Activated CD4-positive, alpha-beta T cell treated with anti-CD3 and anti-CD28 coated beads for 1 hour (primary cell): ENCODE results near the gene SFTPB.
"Not testable (repeated sequence)": the region's sequence is repeated elsewhere in the genome, so short reads cannot be mapped to it uniquely, and the experiment has no call there.

Experiments used
- DNase-seq: peaks from one replicate; pipeline ENCODE4 v3.0.0-alpha.2; 2020

The SFTPB gene

DNA sequence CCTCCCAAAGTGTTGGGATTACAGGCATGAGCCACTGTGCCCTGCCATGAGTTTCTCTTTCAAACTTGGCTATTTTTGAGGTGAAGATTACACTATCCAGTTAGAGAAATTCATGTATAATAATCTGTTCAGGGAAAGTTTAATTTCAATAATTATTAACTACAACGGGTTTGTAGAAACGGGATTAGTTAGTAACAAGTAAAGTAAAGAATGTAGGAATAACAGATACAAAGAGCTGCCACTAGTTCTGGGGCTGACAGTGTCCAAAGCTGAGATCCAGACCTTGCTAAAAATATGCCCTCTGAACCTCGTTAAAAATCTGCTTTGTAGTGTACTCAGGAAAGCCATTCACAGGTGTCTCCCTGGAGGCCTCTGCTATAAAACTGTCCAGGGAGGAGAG, 16.9 kb downstream of the SFTPB start:
- DNase-seq, result no peak

DNA sequence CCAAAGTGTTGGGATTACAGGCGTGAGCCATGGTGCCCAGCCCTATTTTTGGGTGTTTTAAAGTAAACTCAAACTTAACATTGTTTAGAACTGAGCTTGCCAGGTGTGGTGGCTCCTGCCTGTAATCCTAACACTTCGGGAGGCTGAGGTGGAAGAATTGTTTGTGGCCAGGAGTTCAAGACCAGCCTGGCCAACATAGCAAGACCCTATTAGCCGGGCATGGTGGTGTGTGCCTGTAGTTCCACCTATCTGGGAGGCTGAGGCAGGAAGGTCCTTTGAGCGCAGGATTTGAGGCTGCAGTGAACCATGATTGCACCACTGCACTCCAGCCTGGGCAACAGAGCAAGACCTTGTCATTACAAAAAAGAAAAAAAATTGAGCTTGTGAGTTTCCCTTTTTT, 17.5 kb downstream of the SFTPB start:
- no peak for DNase-seq

DNA sequence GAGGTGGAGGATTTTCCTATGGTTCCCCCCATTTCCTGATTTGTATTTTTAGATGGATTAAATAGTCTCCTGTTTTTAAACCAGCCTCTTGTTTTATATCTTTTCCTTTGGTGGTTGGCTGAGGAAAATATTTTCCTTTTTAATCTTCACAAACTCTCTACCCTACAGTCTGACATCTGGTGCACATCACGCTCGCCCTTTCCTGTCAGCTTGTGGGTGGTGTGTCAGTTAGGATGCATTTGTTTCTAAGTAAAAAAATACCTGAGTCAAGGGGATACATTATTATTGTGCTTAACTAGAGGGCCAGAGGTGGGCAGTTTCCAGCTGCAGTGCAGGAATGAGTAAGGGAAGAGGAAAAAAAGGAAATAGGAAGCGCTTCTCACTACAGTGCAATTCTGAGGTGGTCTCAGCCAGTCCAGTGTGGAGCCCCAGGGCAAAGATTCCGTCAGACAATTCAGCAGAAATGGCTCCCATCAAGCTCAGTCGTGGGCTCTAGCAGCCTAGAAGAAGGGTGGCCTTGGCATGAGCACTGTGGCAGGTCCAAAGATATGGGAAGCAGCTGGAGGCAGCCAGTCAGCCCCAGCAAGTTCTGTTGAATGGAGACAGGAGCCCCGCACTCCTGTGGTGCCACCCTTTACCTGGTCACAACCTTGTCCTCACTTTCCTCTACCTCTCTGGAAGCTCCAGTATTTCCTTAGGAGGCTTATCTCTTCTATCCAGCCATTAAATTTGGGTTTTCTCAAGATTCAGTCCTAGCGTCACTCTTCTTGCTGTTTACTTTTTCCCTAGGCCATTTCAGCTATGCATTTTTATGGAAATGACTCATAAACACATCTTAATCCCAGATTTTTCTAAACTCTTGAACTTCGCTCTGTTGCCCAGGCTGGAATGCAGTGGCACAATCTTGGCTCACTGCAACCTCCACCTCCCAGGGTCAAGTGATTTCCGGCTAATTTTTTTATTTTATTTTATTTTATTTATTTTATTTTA, 18.5 kb downstream of the SFTPB start:
- no peak for DNase-seq

DNA sequence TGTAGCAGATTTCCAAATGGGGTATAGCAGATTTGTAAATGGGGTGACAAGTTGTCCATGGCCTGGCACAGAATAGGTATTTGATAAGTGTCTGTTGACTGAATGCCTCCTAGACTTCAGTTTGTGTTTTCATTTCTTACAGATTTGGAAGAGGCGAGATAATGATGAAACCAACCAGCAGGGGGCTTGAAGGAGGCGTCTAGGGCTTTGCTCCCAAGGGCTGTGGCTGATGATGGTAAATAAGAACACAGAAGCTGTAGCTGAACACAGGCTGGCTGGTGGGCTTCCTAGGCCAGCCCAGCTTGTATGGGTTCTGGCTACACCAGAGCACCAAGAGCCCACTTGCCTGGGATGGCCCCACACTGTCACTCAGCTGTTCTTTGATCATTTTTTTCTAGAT, 19.4 kb downstream of the SFTPB start:
- DNase-seq, result no peak

DNA sequence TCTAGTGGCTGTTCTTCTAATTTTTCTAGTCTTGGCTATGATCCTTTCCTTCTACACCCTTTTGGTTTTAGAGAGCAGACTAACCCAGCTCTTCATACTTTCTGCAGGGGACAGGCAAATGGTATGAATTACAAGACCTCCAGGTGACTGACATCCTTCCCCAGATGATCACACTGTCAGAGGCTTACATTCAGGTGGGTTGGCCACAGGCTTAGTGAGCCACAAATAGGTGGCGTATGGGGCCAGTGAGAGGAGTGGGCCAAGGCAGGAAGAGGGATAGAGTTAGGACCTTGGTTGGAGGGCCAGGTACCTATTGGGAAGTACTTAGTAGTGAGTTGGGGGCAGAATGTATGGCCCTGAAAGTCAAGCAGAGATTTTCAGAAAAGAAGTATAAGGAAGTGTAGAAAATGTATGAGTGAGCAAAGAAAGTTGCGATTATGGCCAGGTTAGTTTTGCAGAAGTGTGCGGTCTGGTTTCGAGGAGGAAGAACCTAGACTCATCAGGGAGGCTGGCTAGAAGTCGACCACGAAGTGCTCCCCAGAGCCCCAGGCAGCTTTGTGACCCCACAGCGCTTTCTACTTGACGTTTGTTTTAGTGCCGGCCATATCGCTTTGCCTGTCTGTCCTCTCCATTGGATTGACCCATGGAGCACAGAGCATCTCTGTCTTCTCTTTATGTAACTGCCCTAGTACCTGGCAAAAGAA, 20.0 kb downstream of the SFTPB start:
- DNase-seq, result no peak

DNA sequence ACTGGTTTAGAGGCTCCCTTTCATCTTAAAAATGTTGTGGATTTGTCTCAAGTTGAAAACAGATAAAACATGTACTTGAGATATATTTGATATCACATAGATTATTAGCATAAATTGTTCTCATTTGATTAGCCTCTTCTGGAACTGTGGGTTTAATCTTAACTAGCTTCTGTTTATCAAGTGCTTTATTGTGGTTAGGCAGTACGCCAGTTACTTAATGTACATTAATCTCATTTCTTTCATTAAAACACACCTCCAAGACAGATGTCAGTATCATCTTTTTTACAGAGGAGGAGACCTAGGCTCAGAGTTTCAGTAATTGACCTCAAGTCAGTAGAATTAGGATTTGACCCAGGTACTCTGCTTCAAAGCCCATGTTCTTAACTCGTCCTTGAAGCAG, 21.8 kb downstream of the SFTPB start:
- DNase-seq, result no peak

DNA sequence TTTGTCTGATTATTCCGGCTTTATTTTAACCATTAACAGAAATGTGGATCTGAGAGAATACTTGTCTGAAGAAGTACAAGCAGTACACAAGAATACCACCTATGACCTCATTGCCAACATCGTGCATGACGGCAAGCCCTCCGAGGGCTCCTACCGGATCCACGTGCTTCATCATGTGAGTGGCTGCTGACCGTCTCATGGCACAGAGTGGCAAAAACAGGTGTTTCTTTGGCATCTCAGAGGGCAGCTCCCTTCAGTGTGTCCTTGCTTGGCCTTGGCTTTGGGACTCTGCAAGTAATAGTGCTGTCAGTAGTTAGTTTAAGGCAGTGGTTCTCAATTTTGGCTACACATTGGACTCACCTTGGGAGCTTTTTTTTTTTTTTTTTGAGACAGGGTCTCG, 23.1 kb downstream of the SFTPB start:
- no peak for DNase-seq

DNA sequence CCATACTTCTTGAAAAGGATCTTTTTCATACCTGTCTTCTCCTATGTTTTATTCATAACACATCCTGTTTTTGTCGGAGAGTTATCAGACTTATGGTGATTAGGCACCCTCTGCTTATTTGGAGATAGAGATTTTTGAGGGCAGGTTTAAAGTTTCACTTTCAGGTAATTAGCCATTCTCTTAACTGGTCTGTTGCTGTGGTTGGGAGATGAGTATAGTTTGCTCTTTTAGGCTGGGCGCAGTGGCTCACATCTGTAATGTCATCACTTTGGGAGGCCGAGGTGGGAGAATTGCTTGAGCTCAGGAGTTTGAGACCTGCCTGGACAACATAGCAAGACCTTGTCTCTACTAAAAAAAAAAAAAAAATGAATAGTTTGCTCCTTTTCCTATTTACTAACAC, 25.3 kb downstream of the SFTPB start:
- no peak for DNase-seq

DNA sequence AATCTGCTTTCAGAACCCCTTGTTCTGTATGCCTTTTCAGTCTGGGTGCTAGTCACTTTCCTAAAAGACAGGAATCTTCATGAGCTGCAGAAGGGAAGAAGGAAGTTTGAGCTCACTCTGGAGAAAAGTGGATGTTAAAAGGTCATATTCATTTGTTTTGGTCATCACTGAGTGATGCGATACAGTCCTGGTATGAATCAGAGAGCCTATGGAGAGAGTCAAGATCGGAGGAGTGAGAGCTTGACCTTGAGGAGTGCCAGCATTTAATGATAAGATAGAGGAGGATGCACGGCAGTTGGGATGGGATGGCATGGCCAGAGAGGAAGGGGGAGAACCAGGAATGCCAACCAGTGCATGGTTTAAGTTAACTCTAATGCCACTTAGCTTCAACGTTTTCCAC, 32.4 kb downstream of the SFTPB start:
- no peak for DNase-seq

DNA sequence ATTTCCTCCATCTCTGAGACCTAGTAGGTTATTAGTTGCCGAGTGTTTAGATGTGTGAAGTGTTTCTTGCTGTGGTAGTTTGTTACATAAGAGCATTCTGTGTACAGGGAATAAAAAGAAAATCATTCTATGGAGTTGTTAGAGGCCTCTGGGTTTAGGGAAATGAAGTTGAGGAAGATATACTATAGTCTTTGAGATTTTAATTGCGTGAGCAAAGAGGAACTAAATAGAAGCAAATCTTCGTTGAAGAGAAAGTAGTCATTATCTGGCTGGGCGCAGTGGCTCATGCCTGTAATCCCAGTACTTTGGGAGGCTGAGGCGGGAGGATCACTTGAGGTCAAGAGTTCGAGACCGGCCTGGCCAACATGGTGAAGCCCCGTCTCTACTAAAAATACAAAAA, 33.0 kb downstream of the SFTPB start:
- DNase-seq, result no peak

DNA sequence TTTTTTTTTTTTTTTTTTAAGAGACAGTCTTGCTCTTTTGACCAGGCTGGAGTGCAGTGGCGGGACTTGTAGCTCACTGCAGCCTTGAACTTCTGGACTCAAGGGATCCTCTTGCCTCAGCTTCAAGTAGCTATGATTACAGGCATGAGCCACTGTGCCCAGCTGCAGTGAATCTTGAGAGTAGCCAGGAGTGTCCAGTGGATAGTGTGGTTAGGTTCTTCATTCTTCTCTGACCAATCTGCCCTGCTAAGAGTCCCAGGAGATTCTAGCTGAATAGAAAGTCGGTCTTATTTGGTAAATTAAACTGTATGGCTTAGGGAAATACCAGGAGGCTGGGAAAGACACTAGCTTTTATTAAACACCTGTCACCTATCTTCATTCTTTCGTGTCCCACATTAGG, 36.7 kb downstream of the SFTPB start:
- no peak for DNase-seq

DNA sequence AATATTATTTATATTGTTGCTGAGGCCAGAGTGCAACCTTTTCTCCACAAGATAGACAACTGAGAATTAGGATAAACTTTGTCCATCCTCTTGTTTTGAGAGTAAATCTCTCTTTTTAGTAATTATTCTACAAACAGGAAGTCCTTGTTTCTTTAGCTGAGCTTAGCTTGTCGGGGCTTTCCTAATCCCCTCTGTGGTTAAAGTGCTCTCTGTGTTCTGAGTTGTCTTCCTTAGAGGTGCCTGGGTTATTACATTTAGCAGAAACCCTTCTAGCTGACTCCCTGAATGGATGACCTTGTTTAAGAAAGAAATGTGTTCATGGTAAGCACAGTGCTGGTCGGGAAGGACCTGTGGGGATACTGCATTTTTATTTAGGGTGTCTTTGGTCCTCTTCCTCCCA, 39.3 kb downstream of the SFTPB start:
- no peak for DNase-seq

DNA sequence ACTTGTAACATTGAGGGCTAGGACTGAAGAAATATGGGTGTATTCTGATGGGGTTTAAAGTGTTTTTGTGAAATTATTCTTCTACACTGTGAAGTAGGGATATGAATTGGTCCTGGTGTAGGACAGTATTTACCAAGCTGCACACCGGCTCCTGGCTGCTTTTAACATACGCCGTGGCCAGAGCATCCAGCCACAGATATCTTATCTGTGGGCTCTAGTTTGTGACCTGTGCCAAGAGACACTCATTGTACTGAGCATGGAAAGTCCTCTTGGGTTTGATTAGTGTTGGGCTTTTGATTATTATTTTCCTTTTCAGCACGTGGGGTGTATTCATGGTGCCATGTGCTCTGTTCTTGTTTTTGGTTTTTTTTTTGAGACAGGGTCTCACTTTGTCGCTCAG, 44.0 kb downstream of the SFTPB start:
- DNase-seq, result no peak

DNA sequence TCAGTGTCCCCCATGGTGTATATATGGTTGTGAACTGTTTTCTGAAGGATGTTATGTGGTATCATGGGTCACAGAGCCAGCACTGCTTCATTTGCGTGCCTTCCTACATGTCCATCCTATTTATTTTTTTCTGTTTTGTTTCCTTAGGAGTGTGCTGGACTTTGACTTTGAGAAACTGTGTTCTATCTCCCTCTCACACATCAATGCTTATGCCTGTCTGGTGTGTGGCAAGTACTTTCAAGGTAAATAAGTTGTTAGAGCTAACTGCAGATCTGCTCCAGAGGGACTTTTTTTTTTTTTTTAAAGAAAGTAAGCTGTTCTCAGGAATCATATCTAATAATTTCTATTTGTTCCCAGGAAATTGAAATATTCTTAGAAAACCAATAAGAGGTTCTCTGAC, 46.7 kb downstream of the SFTPB start:
- no peak for DNase-seq

DNA sequence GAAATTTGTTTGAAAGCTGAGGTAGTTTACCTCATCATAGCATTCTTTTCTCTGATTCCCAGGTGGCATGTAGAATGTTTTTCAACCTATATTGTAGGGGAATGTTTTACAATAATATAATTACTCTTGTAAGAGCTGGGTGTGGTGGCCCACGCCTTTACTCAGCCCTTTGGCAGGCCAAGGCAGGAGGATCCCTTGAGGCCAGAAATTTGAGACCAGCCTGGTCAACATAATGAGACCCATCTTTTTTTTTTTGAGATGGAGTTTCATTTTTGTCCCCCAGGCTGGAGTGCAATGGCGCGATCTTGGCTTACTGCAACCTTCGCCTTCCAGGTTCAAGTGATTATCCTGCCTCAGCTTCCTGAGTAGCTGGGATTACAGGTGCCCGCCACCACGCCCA, 48.4 kb downstream of the SFTPB start:
- DNase-seq, result no peak

DNA sequence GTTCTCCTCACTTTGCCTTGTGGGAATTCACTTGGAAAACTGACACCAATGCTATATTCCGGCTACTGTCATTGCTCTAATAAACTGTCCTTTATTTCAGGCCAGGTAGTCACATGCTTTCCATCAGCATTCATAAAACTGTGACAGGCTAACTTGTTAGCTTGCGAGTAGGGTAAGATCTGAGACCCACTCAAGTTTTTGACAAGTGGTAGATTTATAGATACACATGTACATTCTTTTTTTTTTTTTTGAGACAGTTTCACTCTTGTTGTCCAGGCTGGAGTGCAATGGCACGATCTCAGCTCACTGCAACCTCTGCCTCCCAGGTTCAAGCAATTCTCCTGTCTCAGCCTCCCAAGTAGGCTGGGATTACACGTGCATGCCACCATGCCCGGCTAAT, 50.3 kb downstream of the SFTPB start:
- not testable (repeated sequence) for DNase-seq

DNA sequence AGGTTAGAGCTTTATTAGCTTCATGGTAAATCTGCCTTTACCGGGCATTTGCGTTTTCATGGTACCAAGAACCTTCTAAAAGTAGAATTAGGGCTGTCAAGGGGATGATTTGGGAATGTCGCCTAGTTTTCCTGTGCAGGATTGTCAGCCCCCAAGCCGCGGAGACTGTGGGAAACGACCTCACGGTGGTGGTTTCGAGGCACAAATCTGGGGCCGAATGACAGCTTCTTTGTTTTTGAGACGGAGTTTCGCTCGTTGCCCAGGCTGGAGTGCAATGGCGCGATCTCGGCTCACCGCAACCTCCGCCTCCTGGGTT, 52.6 kb downstream of the SFTPB start:
- DNase-seq, result no peak

DNA sequence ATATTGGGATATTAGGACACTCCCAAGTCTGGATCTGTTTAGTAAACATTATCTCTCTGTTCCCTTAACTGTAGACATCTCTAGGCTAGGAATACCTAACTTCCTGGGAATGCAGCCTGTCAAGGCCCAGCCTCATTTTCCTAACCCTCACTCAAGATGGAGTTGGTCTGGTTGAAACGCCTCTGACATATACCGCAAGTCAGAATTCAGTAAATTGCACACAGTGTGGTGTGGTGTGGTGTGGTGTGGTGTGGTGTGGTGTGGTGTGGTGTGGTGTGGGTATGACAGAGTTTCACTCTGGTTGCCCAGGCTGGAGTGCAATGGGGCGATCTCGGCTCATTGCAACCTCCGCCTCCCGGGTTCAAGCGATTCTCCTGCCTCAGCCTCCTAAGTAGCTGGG, 53.2 kb downstream of the SFTPB start:
- not testable (repeated sequence) for DNase-seq

DNA sequence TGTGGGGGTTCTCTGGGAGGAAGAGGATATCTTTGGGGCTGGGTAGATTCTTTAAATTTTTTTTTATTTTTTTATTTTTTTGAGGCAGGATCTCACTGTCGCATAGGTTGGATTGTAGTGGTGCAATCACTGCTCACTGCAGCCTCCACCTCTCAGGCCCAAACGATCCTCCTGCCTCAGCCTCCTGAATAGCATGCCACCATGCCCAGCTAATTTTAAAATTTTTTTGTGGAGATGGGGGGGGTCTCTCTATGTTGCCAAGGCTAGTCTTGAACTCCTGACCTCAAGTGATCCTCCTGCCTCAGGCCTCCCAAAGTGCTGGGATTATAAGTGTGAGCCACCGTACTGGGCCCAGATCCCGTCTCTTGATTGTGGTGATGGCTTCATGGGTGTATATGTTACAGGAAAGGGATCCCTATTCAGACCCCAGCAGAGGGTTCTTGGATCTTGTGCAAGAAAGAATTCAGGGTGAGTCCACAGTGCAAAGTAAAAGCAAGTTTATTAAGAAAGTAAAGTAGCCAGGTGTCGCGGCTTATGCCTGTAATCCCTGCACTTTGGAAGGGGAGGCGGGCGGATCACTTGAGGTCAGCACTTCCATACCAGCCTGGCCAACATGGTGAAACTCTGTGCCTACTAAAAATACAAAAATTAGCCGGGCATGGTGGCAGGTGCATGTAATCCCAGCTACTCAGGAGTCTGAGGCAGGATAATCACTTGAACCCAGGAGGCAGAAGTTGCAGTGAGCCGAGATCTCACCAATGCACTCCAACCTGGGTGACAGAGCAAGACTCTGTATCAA, 54.1 kb downstream of the SFTPB start:
- no peak for DNase-seq

DNA sequence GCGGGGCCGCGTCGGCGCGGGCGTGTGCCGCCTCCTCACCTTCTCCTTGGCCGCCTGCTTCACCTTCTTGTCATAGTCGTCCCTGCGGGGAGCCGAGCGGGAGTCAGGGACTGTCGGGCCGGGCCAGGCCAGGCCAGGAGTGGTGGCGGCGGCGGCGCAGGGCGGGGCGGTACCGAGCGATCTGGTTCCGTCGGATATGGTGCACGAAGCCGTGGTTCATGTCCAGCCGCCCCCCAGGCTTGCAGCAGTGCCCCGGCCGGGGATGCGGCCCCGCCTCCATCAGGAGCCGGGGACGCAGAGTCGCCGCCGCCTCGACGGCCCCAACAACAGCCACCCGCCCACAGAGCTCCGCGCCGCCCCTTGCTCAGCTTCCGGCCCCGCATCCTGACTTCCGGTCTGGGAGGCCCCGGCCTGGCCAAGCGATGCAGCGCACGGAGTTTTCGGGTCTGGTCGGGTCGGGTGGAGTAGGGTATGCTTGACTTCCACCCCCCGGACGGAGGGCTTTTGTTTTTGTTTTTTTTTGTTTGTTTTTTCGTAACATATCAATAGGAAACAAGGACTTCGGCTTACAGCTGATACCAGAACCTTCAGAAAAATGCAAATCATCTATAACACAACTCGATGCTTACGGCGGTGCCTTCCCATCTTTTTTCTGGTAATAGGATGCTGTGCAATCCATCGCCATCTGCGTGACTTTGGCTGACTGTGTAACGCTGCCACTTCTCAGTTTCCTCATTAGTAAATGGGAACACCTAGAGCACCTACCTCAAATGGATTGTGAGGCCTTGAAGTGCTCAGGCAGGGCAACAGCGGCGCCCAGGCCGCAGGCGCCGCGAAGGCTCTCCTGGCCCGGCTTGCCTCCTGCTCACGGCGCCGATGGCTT, 56.1 kb downstream of the SFTPB start, which contains the start of gene C2orf68:
C2orf68 (minus strand) TSS at position 362 of the 883 bp plus-strand sequence; CDS start at position 280, 82 bp downstream.
- peak; percentile 66 for DNase-seq

DNA sequence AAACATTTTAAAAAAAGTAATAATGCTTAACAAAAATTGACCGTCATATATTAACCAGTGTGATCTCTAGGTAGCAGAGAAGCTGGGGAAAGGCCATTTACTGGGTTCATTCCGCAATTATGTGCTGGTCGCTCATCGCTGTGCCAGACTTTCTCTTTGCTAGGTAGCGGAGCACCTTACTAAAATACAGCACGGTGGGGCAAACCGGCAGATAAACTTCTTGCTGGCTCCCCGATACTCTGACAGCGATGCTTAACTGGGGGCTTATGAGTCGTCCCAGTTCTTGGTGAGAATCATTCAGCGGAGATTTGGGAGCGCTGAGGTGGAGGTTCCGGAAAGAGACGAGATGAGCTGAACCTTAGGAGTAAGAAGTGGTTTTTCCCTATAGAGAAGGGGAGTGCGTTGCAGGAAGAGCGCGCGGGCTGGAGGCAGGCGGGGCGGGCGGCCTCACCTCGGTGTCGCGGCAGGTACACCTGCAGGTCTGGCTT, 56.7 kb downstream of the SFTPB start:
- DNase-seq, result no peak
